Measurements from ENCODE around the gene BCL7A. TPM values are rescaled to one million over a fixed set of nuclear protein-coding genes. Genes with fewer than 3 reads are reported as not detected.

Gene BCL7A
- total and polyA plus RNA-seq, 9 of the 15 experiments (the other 6 are each of a cell fraction or from before 2014, with no cell fraction given) = 0.25 to 21.9 (median 14.9) TPM

- TF ChIP-seq CHAMP1 (IDR thresholded peaks at IDR 0.05) (no peak), ZBTB17 (CRISPR knock-in tag; IDR thresholded peaks at IDR 0.05) (no peak), CLOCK (CRISPR knock-in tag; IDR thresholded peaks at IDR 0.05; ENCODE audit: borderline replicate concordance) (no peak), ZBTB33 (CRISPR knock-in tag; IDR thresholded peaks at IDR 0.05) (no peak), MAFK (IDR thresholded peaks at IDR 0.05; ENCODE audit: low read length) (0 out of 2 replicates have a peak, but pooled peaks have one; percentile 17), NR1H2 (CRISPR knock-in tag; IDR thresholded peaks at IDR 0.05) (no peak), ARID3A (IDR thresholded peaks at IDR 0.05; ENCODE audit: borderline replicate concordance, low read depth, low read length) (no peak), SLC30A9 (CRISPR knock-in tag; IDR thresholded peaks at IDR 0.05) (no peak), RBM17 (IDR thresholded peaks at IDR 0.05; ENCODE audit: borderline replicate concordance, low read depth, low read length) (no peak), HLTF (IDR thresholded peaks at IDR 0.05) (no peak)
- TF ChIP-seq, protein P1, sequence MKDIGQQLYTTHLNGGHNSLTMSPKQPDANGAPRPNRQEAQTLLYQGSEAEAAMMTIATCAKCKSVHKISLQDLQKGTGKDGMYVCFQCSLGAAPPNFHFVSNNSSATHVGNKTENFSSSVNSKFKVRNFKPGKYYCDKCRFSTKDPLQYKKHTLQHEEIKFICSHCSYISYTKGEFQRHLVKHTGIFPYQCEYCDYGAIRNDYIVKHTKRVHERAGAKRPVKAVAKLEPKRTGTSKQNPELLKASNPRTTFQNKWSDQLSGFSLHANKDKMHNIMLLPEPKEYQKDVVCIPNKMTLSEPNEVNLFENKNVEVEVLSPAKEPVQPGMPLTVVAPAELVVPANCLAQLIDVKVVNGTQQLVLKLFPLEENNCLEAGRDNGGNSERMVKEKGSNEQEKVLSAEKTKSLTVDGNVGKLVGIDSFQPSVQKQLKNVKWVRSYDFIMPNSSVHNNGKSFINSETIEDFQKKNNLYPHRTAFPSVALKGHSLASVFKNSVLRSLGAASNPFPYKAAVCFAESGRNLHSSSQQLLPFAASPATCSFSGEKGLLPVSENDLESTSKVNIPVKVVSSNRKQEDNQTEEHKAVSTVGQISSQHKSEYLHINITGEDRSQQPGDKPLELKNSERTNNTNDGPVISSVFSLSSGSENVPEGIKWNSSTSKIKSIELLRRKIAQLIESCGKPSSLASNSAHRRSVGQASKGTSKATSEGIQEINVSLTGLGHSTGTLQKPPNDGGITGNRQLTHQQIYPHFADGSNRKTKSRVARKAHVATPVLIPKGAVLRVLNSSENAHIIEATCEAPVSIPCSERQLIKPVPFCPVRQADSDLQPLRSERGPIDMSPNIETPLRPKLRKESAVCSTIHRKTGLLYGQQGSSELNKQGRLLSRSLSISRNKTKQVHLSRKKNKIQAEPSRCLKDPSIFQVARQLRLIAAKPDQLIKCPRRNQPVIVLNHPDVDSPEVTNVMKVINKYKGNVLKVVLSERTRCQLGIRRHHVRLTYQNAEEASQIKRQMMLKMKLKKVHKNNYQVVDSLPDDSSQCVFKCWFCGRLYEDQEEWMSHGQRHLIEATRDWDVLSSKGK (CRISPR knock-in tag; IDR thresholded peaks at IDR 0.05) = no peak
- TF ChIP-seq, protein P2, sequence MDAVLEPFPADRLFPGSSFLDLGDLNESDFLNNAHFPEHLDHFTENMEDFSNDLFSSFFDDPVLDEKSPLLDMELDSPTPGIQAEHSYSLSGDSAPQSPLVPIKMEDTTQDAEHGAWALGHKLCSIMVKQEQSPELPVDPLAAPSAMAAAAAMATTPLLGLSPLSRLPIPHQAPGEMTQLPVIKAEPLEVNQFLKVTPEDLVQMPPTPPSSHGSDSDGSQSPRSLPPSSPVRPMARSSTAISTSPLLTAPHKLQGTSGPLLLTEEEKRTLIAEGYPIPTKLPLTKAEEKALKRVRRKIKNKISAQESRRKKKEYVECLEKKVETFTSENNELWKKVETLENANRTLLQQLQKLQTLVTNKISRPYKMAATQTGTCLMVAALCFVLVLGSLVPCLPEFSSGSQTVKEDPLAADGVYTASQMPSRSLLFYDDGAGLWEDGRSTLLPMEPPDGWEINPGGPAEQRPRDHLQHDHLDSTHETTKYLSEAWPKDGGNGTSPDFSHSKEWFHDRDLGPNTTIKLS (IDR thresholded peaks at IDR 0.05; ENCODE audit: borderline replicate concordance, low read depth) = no peak
Observed at GRCh38 chr12:121996945-121997612, 24.6 kb upstream of the BCL7A start (continued).
